ENCODE results near the gene GCNT4. TPM values are rescaled to one million over a fixed set of nuclear protein-coding genes. Genes with fewer than 3 reads are reported as not detected.

The GCNT4 gene
- polyA plus RNA-seq, 1 of the 3 experiments (the other 2 are of a cell fraction): 0.02 TPM

GRCh38 chr5:75046366-75047142 is 5.8 kb downstream of the GCNT4 start:
- TF ChIP-seq, protein P1, sequence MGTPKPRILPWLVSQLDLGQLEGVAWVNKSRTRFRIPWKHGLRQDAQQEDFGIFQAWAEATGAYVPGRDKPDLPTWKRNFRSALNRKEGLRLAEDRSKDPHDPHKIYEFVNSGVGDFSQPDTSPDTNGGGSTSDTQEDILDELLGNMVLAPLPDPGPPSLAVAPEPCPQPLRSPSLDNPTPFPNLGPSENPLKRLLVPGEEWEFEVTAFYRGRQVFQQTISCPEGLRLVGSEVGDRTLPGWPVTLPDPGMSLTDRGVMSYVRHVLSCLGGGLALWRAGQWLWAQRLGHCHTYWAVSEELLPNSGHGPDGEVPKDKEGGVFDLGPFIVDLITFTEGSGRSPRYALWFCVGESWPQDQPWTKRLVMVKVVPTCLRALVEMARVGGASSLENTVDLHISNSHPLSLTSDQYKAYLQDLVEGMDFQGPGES (IDR thresholded peaks at IDR 0.05; ENCODE audit: low read depth, low read length): no peak
- TF ChIP-seq SMC3 (IDR thresholded peaks at IDR 0.05; ENCODE audit: low read depth, low read length) (no peak), TCF12 (IDR thresholded peaks at IDR 0.05) (no peak), SIN3A (IDR thresholded peaks at IDR 0.05; ENCODE audit: borderline replicate concordance, low read depth, low read length) (no peak), RCOR1 (IDR thresholded peaks at IDR 0.05; ENCODE audit: low read length) (no peak), FOXM1 (IDR thresholded peaks at IDR 0.05; ENCODE audit: low read depth) (no peak), FOSL2 (IDR thresholded peaks at IDR 0.05; ENCODE audit: borderline replicate concordance, low read depth) (no peak), MXI1 (IDR thresholded peaks at IDR 0.05; ENCODE audit: low read depth, low read length) (no peak), TEAD4 (IDR thresholded peaks at IDR 0.05; ENCODE audit: borderline replicate concordance, insufficient read depth) (no peak), MEF2A (IDR thresholded peaks at IDR 0.05; ENCODE audit: borderline replicate concordance, low read depth) (no peak), FOXJ3 (CRISPR knock-in tag; IDR thresholded peaks at IDR 0.05) (no peak), POLR2AphosphoS5 (IDR thresholded peaks at IDR 0.05; ENCODE audit: low read depth, low read length) (no peak), GABPA (IDR thresholded peaks at IDR 0.05; ENCODE audit: low read depth) (no peak), REST (IDR thresholded peaks at IDR 0.05; ENCODE audit: low read depth, low read length) (no peak), NRF1 (IDR thresholded peaks at IDR 0.05; ENCODE audit: low read depth, low read length) (no peak), RAD21 (IDR thresholded peaks at IDR 0.05; ENCODE audit: low read length) (no peak), ELF1 (IDR thresholded peaks at IDR 0.05) (no peak)
- TF ChIP-seq, protein P2, sequence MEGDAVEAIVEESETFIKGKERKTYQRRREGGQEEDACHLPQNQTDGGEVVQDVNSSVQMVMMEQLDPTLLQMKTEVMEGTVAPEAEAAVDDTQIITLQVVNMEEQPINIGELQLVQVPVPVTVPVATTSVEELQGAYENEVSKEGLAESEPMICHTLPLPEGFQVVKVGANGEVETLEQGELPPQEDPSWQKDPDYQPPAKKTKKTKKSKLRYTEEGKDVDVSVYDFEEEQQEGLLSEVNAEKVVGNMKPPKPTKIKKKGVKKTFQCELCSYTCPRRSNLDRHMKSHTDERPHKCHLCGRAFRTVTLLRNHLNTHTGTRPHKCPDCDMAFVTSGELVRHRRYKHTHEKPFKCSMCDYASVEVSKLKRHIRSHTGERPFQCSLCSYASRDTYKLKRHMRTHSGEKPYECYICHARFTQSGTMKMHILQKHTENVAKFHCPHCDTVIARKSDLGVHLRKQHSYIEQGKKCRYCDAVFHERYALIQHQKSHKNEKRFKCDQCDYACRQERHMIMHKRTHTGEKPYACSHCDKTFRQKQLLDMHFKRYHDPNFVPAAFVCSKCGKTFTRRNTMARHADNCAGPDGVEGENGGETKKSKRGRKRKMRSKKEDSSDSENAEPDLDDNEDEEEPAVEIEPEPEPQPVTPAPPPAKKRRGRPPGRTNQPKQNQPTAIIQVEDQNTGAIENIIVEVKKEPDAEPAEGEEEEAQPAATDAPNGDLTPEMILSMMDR (IDR thresholded peaks at IDR 0.05): no peak
- no peak overlapping the region for H3K9ac ChIP-seq
- POLR2A ChIA-PET: no interaction called here

More at GRCh38 chr5:75046366-75047142, 5.8 kb downstream of the GCNT4 start:
- Histone ChIP-seq H3K36me3 (replicated peaks in 1 of 2; ENCODE audit: control insufficient read depth in 1 of 2, insufficient read depth in 2 of 2, low read length in 1 of 2) (no peaks in the 10 kb centered on the region), H3K79me2 (ENCODE audit: insufficient read depth) (no peaks in the 10 kb centered on the region), H4K20me1 (ENCODE audit: insufficient read depth) (no peaks in the 10 kb centered on the region), H3K4me3 (ENCODE audit: low read depth in 2 of 2, low read length in 1 of 2) (no peak overlapping the region), H3K4me2 (no peak overlapping the region), H3K4me1 (ENCODE audit: control insufficient read depth in 1 of 2, insufficient read depth in 2 of 2, low read depth in 1 of 2, low read length in 1 of 2) (no peaks in the 10 kb centered on the region), H3K9me2 (no peaks in the 10 kb centered on the region), H2AFZ (ENCODE audit: low read depth) (no peak overlapping the region), H3K27ac (ENCODE audit: low read depth in 2 of 2, low read length in 1 of 2) (no peak overlapping the region), H3K27me3 (ENCODE audit: insufficient read depth) (no peaks in the 10 kb centered on the region), H3K9me3 (no peaks in the 10 kb centered on the region), H3F3A (replicated peaks; ENCODE audit: insufficient read depth) (peaks cover 5% of the 10 kb centered on the region)
- DNase-seq: no peak
- 75% methylated on average over 10 of the region's 10 CpGs for WGBS (ENCODE audit: low lambda C conversion rate)
- CTCF ChIA-PET: no interaction called here
